ENCODE data around the gene NUTF2. TPM values are rescaled to one million over a fixed set of nuclear protein-coding genes. Genes with fewer than 3 reads are reported as not detected.
A peak's percentile ranks its signal among the peaks of the same experiment; 100 is the strongest.

NUTF2 gene
- total and polyA plus RNA-seq, 10 of the 15 experiments (the other 5 are each of a cell fraction or from before 2014, with no cell fraction given) = 116 to 342 (median 202) TPM

GRCh38 chr16:67803894-67804293, 42.8 kb upstream of the NUTF2 start (continued):
- TF ChIP-seq RUNX3 (IDR thresholded peaks at IDR 0.05; ENCODE audit: low read length) = 0 out of 2 replicates have a peak, but pooled peaks have one; percentile 8

- BruUV-seq (replicated peaks) = TSS peak; percentile 66
- Histone ChIP-seq H3K79me2 (ENCODE audit: control insufficient read depth, insufficient read depth, low read length) (peaks cover 55% of the 10 kb centered on the region), H3K27ac (ENCODE audit: control insufficient read depth, insufficient read depth) (peak overlapping the region; percentile 75; the same call in 1 of the 2 replicates), H3K9ac (ENCODE audit: control insufficient read depth, insufficient read depth, low read length) (peak overlapping the region; percentile 86), H4K20me1 (ENCODE audit: control insufficient read depth, insufficient read depth) (no peaks in the 10 kb centered on the region; the same call in 1 of the 2 replicates), H2AFZ (ENCODE audit: control insufficient read depth, low read depth, low read length) (no peak overlapping the region), H3K27me3 (replicated peaks in 1 of 2; ENCODE audit: control insufficient read depth in 2 of 2, insufficient read depth in 2 of 2, low read length in 1 of 2) (no peaks in the 10 kb centered on the region), H3K4me2 (ENCODE audit: control insufficient read depth, insufficient read depth) (peak overlapping the region; percentile 77), H3K4me3 (peak overlapping the region; percentile 94), H3K4me1 (ENCODE audit: control insufficient read depth, insufficient read depth, low read length) (peaks cover 29% of the 10 kb centered on the region), H3K36me3 (ENCODE audit: control insufficient read depth in 2 of 2, insufficient read depth in 2 of 2, low read length in 1 of 2) (peaks cover 1 to 2% of the 10 kb centered on the region in 2 experiments; a peak in 1 of 4 replicates), H3K9me3 (replicated peaks; ENCODE audit: control insufficient read depth, insufficient read depth, low read length) (no peaks in the 10 kb centered on the region)
- DNase-seq (ENCODE audit: low read depth, low spot score) = no peak
- FAIRE-seq = no peak
- ChIA-PET CTCF (interaction anchor here (1.0 to 1.6 kb wide), 2 partner anchors 88 to 284 kb away, joined by 3 to 7 read pairs; no protein-coding TSS in a partner anchor), SMC1A (ENCODE audit: uncharacterized antibody, unreplicated experiment) (no interaction called here), RAD21 (ENCODE audit: unreplicated experiment) (interaction anchor here (3.2 kb wide), 1 partner anchor 86 kb away, joined by 12 read pairs; the partner anchor contains the start of gene GFOD2), POLR2A (interaction anchor here (0.6 to 1.1 kb wide), 4 partner anchors 8 to 43 kb away, joined by 3 to 6 read pairs (median 3); no protein-coding TSS in a partner anchor)
- TF ChIP-seq RBBP5 (conservative IDR thresholded peaks at IDR 0.05) = no peak
- peak; percentile 79 for TF ChIP-seq RAD51 (IDR thresholded peaks at IDR 0.05)
- TF ChIP-seq ATF7 (IDR thresholded peaks at IDR 0.05; ENCODE audit: low read depth) = peak; percentile 65
- TF ChIP-seq EZH2 (IDR thresholded peaks at IDR 0.05; ENCODE audit: borderline replicate concordance, control insufficient read depth, low read depth, low read length) = no peak
- WGBS (ENCODE audit: insufficient coverage, insufficient replicate concordance, low lambda C conversion rate, missing lambda C conversion rate) = 18% methylated on average over 4 of the region's 4 CpGs
- in situ Hi-C loops (cut with MboI) (no loop called here), intact Hi-C loops (cut with micrococcal nuclease; ENCODE audit: unreplicated experiment) (no loop called here)
- no peak for ATAC-seq
Measured at GRCh38 chr16:67804853-67805542, 41.7 kb upstream of the NUTF2 start.

Measured in GM12878 (cell line).